PC-9 (cell line): ENCODE results near the gene TMEM231.

Source experiments
- EZH2 ChIP-seq: fragments of 200-600 bp; sonication (generic); IDR thresholded peaks from 2 replicates; pipeline ENCODE4 v1.8.0; 2017; ENCODE audit warnings: antibody characterized with exemption, low read depth
- TF ChIP-seq, protein P1 (sequence below): fragments of 200-600 bp; sonication (generic); conservative IDR thresholded peaks from 2 replicates; pipeline ENCODE4 v1.6.1; 2017; ENCODE audit warnings: mixed run types, antibody characterized with exemption, mild to moderate bottlenecking, moderate library complexity

DNA sequence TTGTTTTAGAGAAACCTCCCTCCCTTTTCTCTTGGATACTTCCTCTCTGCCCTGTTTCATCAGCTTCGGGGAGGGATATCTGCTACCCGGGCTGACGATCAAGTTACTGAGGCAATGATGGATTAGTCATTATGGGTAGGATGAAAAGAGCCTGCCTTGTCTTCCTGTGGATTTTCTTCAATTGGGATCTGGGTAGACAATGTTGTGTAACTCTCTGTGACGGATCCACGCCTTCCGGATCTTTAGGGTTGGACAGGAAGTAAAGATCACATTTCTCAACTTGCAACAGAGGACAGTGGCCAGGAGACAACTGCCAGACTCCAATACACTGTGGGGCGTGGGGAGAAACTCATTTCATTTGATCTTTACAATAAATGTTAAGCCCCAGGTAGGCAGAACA is 49.5 kb downstream of the TMEM231 start:
- TF ChIP-seq, protein P1, sequence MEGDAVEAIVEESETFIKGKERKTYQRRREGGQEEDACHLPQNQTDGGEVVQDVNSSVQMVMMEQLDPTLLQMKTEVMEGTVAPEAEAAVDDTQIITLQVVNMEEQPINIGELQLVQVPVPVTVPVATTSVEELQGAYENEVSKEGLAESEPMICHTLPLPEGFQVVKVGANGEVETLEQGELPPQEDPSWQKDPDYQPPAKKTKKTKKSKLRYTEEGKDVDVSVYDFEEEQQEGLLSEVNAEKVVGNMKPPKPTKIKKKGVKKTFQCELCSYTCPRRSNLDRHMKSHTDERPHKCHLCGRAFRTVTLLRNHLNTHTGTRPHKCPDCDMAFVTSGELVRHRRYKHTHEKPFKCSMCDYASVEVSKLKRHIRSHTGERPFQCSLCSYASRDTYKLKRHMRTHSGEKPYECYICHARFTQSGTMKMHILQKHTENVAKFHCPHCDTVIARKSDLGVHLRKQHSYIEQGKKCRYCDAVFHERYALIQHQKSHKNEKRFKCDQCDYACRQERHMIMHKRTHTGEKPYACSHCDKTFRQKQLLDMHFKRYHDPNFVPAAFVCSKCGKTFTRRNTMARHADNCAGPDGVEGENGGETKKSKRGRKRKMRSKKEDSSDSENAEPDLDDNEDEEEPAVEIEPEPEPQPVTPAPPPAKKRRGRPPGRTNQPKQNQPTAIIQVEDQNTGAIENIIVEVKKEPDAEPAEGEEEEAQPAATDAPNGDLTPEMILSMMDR = no peak
- TF ChIP-seq EZH2 = no peak
